ENCODE measurements around the gene FOXRED1. TPM values are rescaled to one million over a fixed set of nuclear protein-coding genes. Genes with fewer than 3 reads are reported as not detected.

The FOXRED1 gene
- total and polyA plus RNA-seq, 10 of the 15 experiments (the other 5 are each of a cell fraction or from before 2014, with no cell fraction given) = 9.9 to 67.7 (median 38.0) TPM

DNA sequence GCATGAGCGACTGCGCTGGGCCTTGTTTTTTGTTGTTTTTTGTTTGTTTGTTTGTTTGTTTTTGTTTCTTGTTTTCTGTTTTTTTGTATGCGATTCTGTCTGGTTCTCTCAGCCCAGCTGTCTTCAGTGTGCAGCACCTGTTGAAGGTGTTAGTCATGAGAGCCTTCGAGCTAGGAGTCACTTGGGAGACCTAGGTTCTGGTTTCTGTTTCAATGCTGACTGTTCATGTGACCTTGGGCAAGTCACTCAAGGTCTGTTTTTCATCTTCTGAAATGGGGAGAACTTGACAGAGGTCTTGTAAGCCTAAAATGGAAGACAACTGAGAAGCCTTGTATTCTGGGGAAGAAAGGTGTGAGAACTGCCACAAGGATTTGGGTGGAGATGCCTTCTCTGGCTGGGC is 36.7 kb downstream of the FOXRED1 start (continued):
- TF ChIP-seq ZNF687 (IDR thresholded peaks at IDR 0.05) (peak; percentile 43; the same call in 1 of the 2 replicates), CBX3 (IDR thresholded peaks at IDR 0.05; ENCODE audit: borderline replicate concordance, low read depth) (no peak), POLR2AphosphoS2 (IDR thresholded peaks at IDR 0.05; ENCODE audit: low read depth, low read length) (no peak), SIX5 (IDR thresholded peaks at IDR 0.05; ENCODE audit: low read depth, low read length, severe bottlenecking) (no peak), RBBP5 (conservative IDR thresholded peaks at IDR 0.05) (no peak), MAX (IDR thresholded peaks at IDR 0.05; ENCODE audit: low read depth, low read length) (no peak), MEF2B (IDR thresholded peaks at IDR 0.05; ENCODE audit: partially characterized antibody, poor library complexity, severe bottlenecking) (peak; percentile 54), MYB (IDR thresholded peaks at IDR 0.05; ENCODE audit: borderline replicate concordance, low read depth, low read length) (no peak), ELK1 (IDR thresholded peaks at IDR 0.05; ENCODE audit: low read depth, low read length) (no peak), RAD21 (IDR thresholded peaks at IDR 0.05; ENCODE audit: insufficient read depth, low read depth, low read length) (no peak), NR2C1 (IDR thresholded peaks at IDR 0.05) (no peak), YY1 (IDR thresholded peaks at IDR 0.05; ENCODE audit: low read depth, low read length) (peak; percentile 79), ZNF24 (IDR thresholded peaks at IDR 0.05) (no peak), SREBF2 (IDR thresholded peaks at IDR 0.05; ENCODE audit: low read length) (no peak), TCF12 (IDR thresholded peaks at IDR 0.05; ENCODE audit: low read depth, low read length) (peak; percentile 72; the same call in 1 of the 2 replicates), ESRRA (IDR thresholded peaks at IDR 0.05; ENCODE audit: low read length) (peak; percentile 93), CHD2 (IDR thresholded peaks at IDR 0.05; ENCODE audit: borderline replicate concordance, low read depth, low read length) (no peak), NFYA (IDR thresholded peaks at IDR 0.05; ENCODE audit: borderline replicate concordance, low read depth, low read length) (no peak), BHLHE40 (IDR thresholded peaks at IDR 0.05; ENCODE audit: borderline replicate concordance in 1 of 2, low read depth in 2 of 2, low read length in 1 of 2) (peak; percentile 47 to 64; a peak in 2 of 4 replicates)
- TF ChIP-seq, protein P1, sequence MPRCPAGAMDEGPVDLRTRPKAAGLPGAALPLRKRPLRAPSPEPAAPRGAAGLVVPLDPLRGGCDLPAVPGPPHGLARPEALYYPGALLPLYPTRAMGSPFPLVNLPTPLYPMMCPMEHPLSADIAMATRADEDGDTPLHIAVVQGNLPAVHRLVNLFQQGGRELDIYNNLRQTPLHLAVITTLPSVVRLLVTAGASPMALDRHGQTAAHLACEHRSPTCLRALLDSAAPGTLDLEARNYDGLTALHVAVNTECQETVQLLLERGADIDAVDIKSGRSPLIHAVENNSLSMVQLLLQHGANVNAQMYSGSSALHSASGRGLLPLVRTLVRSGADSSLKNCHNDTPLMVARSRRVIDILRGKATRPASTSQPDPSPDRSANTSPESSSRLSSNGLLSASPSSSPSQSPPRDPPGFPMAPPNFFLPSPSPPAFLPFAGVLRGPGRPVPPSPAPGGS (IDR thresholded peaks at IDR 0.05; ENCODE audit: borderline replicate concordance, insufficient read depth, low read depth, low read length, poor library complexity, severe bottlenecking) = no peak
- TF ChIP-seq, protein P2, sequence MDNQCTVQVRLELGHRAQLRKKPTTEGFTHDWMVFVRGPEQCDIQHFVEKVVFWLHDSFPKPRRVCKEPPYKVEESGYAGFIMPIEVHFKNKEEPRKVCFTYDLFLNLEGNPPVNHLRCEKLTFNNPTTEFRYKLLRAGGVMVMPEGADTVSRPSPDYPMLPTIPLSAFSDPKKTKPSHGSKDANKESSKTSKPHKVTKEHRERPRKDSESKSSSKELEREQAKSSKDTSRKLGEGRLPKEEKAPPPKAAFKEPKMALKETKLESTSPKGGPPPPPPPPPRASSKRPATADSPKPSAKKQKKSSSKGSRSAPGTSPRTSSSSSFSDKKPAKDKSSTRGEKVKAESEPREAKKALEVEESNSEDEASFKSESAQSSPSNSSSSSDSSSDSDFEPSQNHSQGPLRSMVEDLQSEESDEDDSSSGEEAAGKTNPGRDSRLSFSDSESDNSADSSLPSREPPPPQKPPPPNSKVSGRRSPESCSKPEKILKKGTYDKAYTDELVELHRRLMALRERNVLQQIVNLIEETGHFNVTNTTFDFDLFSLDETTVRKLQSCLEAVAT (IDR thresholded peaks at IDR 0.05) = 0 out of 2 replicates have a peak, but pooled peaks have one; percentile 38
- TF ChIP-seq, protein P3, sequence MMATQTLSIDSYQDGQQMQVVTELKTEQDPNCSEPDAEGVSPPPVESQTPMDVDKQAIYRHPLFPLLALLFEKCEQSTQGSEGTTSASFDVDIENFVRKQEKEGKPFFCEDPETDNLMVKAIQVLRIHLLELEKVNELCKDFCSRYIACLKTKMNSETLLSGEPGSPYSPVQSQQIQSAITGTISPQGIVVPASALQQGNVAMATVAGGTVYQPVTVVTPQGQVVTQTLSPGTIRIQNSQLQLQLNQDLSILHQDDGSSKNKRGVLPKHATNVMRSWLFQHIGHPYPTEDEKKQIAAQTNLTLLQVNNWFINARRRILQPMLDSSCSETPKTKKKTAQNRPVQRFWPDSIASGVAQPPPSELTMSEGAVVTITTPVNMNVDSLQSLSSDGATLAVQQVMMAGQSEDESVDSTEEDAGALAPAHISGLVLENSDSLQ (IDR thresholded peaks at IDR 0.05) = peak; percentile 95

All from GM12878 (cell line).